Umbilical cord (tissue), 2 donors: ENCODE results near the gene ATP10B. TPM values are rescaled to one million over a fixed set of nuclear protein-coding genes. Genes with fewer than 3 reads are reported as not detected.

ENCODE experiments used
- DNase-seq: peaks from one replicate; pipeline ENCODE4 v3.0.0-alpha.2; 2015; ENCODE audit warnings: low spot score
- total RNA-seq: library from RNA; depleted of rRNA; stranded (reverse); fragments of >200 nt; gene quantifications from one replicate; pipeline ENCODE4 v1.2.3, GENCODE V29; 2014; ENCODE audit warnings: low replicate concordance; ENCODE audit not compliant: insufficient read depth

ATP10B gene
- total RNA-seq, 1 donor from 2014 or later = 2.2 TPM

DNA sequence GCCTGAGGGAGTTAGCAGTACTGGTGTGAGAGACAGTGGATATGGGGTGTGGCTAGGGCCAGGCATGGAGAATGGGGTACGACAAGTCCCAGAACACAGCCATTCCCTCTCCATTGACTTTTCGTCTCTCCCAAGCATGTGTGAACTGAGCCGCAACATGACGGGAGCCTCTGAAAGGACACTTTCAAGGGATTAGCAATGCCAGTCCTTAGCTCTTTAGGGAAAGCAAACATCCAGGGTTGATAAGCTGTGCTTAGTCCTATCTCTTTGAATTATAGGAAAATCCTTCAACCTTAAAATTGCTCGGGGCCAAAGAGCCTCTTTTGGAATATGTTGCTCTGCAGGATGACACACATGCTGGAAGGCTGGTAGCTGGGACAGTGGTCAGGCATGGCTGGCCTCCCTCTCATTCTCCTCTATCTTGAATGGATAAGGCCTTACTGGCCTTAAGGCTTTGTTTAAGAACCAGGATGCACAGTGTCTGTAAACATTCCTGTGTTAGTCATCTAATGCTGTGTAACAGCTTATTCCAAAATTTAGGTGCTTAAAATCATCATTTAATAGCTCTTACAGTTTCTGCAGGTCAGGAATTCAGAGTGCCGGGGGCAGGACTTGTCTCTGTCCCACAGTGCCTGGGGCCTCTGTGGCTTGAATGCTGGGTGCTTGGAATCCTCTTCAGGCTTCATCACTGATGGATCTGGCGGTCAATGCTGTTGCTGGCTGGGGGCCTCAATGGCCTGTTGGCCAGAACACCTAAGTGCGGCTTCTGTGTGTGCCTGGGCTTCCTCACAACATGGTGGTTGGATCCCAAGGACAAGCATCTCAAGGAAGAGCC, 335.1 kb downstream of the ATP10B start:
- no peak for DNase-seq

DNA sequence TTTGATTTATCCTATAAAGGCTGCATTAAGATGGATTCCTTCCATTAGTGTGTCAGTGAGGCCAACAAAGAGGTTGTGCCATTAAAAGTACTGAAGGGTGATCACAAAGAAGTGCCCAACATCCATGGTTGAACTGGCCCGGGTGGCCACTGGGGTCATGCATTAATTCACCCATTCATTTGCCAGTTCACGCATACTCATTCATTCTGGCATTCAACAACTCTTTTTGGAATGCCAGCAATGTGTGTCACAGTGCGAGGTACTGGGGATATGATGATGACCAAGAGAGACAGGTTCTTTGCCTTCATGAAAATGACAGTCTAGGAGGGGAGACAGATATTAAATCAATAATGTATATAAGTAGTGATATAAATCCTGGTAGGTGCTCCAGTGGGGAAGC, 337.1 kb downstream of the ATP10B start:
- DNase-seq = no peak

DNA sequence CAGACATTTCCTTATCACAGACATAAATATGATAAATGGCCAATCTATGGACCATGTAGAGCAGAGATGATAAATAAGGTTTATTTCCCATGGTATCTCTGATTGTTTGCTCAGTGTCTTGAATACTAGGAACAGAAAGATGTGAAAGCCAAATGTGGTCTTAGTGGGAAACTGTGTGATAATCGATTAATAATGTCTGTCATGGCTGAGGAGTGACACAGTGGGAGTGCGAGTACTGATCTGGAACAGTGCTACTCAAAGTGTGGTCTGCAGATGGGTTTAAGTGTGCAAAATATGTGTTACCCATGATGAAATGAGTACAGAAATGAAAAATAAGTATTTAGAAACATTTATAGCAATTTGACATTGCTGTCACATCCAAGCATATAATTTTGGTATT, 337.8 kb downstream of the ATP10B start:
- no peak for DNase-seq

DNA sequence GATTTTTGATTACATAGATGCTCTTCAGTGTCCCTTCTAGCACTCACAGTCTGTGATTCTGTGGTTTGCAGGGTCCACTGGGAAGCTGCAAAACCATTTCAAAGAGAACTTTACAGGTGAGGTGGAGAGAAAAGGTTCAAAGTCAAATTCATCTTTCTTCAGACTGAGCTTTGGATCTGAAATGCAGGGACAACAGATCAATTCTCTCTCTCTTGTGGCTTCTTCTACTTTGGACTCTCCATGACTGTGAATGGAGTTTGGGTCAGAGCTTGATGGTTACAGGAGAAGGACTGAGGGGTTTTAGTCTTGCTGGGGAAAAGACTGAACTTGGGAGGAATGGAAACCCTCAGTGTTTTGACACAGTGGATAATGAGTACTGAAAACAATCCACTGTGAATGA, 338.5 kb downstream of the ATP10B start:
- no peak for DNase-seq
